DND-41 (cell line): ENCODE results near the gene CDK17.
A peak's percentile ranks its signal among the peaks of the same experiment; 100 is the strongest.

Experiments used
- ATAC-seq: fragments of 200-7000 bp; cut with Tn5 transposase; 3 replicates; pipeline ENCODE4 v1.9.1; 2021; ENCODE audit warnings: low read depth; ENCODE audit not compliant: insufficient read depth
- DNase-seq: peaks from one replicate; pipeline ENCODE4 v3.0.0-alpha.2; 2020
- H2AFZ ChIP-seq: 2 replicates; pipeline ENCODE4 v1.6.0; 2012; ENCODE audit warnings: low read depth, low read length
- H3K27ac ChIP-seq: 2 replicates; pipeline ENCODE4 v1.5.1; 2012; ENCODE audit warnings: low read length, inconsistent platforms
- H3K27me3 ChIP-seq: fragments of 200-600 bp; sonication (generic); 2 replicates; pipeline ENCODE4 v1.6.0; 2012; ENCODE audit warnings: low read length, mild to moderate bottlenecking, inconsistent platforms; ENCODE audit not compliant: insufficient read depth, poor library complexity
- H3K36me3 ChIP-seq: 2 replicates; pipeline ENCODE4 v1.5.1; 2012; ENCODE audit warnings: low read length, inconsistent platforms; ENCODE audit not compliant: insufficient read depth
- H3K4me1 ChIP-seq: 2 replicates; pipeline ENCODE4 v1.5.1; 2012; ENCODE audit warnings: mild to moderate bottlenecking, low read length; ENCODE audit not compliant: insufficient read depth
- H3K4me2 ChIP-seq: 2 replicates; pipeline ENCODE4 v1.6.0; 2012; ENCODE audit warnings: mild to moderate bottlenecking, moderate library complexity, low read length, inconsistent platforms; ENCODE audit not compliant: insufficient read depth
- H3K4me3 ChIP-seq, 2 experiments: fragments of 200-600 bp in 1 of 2; shearing (Covaris generic) in 1 of 2; 2 replicates each; pipeline ENCODE4 v1.5.1; 2012 to 2016; ENCODE audit warnings: inconsistent platforms in 2 of 2, low read length in 2 of 2, mild to moderate bottlenecking in 2 of 2, low read depth in 1 of 2, moderate library complexity in 1 of 2
- H3K79me2 ChIP-seq: 2 replicates; pipeline ENCODE4 v1.6.0; 2012; ENCODE audit warnings: low read length, inconsistent platforms; ENCODE audit not compliant: insufficient read depth
- H3K9ac ChIP-seq: 2 replicates; pipeline ENCODE4 v1.6.0; 2012; ENCODE audit warnings: low read depth, mild to moderate bottlenecking, inconsistent platforms, low read length, moderate library complexity
- H3K9me3 ChIP-seq: 2 replicates; pipeline ENCODE4 v1.5.1; 2012; ENCODE audit warnings: low read length, moderate library complexity, mild to moderate bottlenecking, inconsistent platforms; ENCODE audit not compliant: insufficient read depth, severe bottlenecking
- H4K20me1 ChIP-seq: 2 replicates; pipeline ENCODE4 v1.6.0; 2012; ENCODE audit warnings: low read length; ENCODE audit not compliant: insufficient read depth
- CTCF ChIP-seq: IDR thresholded peaks from 2 replicates; pipeline ENCODE4 v1.5.1; 2012; ENCODE audit warnings: borderline replicate concordance, low read length, moderate library complexity, mild to moderate bottlenecking; ENCODE audit not compliant: poor library complexity, severe bottlenecking; ENCODE audit errors: extremely low read depth
- EZH2 ChIP-seq: IDR thresholded peaks from 3 replicates; pipeline ENCODE4 v1.6.1; 2012; ENCODE audit warnings: borderline replicate concordance, low read depth, mild to moderate bottlenecking, moderate library complexity, low read length, inconsistent platforms; ENCODE audit not compliant: severe bottlenecking

Gene CDK17

GRCh38 chr12:96397756-96398423 lies 2.3 kb downstream of the CDK17 start:
- Histone ChIP-seq H3K4me1 (peaks cover 46% of the 10 kb centered on the region), H2AFZ (no peak overlapping the region), H3K79me2 (peaks cover 70% of the 10 kb centered on the region), H3K9ac (peak overlapping the region; percentile 94), H3K27ac (peak overlapping the region; percentile 81), H3K4me3 (peak overlapping the region; percentile 40 to 66), H3K9me3 (no peaks in the 10 kb centered on the region), H3K27me3 (no peaks in the 10 kb centered on the region), H3K36me3 (no peaks in the 10 kb centered on the region; the same call in 1 of the 2 replicates), H3K4me2 (peak overlapping the region; percentile 68), H4K20me1 (peaks cover 55% of the 10 kb centered on the region; the same call in 1 of the 2 replicates)
- ATAC-seq (no peak), DNase-seq (no peak)
- no peak for TF ChIP-seq EZH2
- TF ChIP-seq CTCF = no peak

GRCh38 chr12:96396914-96397313 lies 3.3 kb downstream of the CDK17 start:
- ATAC-seq (no peak), DNase-seq (no peak)
- Histone ChIP-seq H3K9me3 (no peaks in the 10 kb centered on the region), H3K27me3 (no peaks in the 10 kb centered on the region), H3K4me1 (peaks cover 40% of the 10 kb centered on the region), H4K20me1 (peaks cover 63% of the 10 kb centered on the region; the same call in 1 of the 2 replicates), H3K79me2 (peaks cover 80% of the 10 kb centered on the region), H3K9ac (no peak overlapping the region; the same call in 1 of the 2 replicates), H3K27ac (no peak overlapping the region), H3K4me2 (peak overlapping the region; percentile 68; the same call in 1 of the 2 replicates), H3K36me3 (no peaks in the 10 kb centered on the region; the same call in 1 of the 2 replicates), H3K4me3 (peak overlapping the region in 1 of 2 experiments; percentile 66; a peak in 1 of 4 replicates), H2AFZ (no peak overlapping the region)
- TF ChIP-seq EZH2 (no peak), CTCF (no peak)

- Histone ChIP-seq H3K9ac (no peak overlapping the region), H3K36me3 (no peaks in the 10 kb centered on the region; the same call in 1 of the 2 replicates), H3K4me2 (peak overlapping the region; percentile 68), H2AFZ (no peak overlapping the region), H3K79me2 (peaks cover 87% of the 10 kb centered on the region), H3K9me3 (no peaks in the 10 kb centered on the region), H4K20me1 (peaks cover 69% of the 10 kb centered on the region; the same call in 1 of the 2 replicates), H3K4me3 (no peak overlapping the region), H3K27me3 (no peaks in the 10 kb centered on the region), H3K4me1 (peaks cover 34% of the 10 kb centered on the region), H3K27ac (peak overlapping the region; percentile 0; the same call in 1 of the 2 replicates)
- DNase-seq = no peak
- TF ChIP-seq EZH2 (no peak), CTCF (no peak)
- ATAC-seq = no peak
Measured at GRCh38 chr12:96396209-96396608, 4.0 kb downstream of the CDK17 start.
